Measurements from ENCODE around the gene PSEN1.

PSEN1 gene

GRCh38 chr14:73105727-73106126, 30.6 kb upstream of the PSEN1 start:
- no peak overlapping the region for H3K4me3 ChIP-seq (ENCODE audit: low read depth, low read length)
- DNase-seq (ENCODE audit: low read depth) = no peak
- no peak for TF ChIP-seq CTCF (IDR thresholded peaks at IDR 0.05; ENCODE audit: insufficient read depth, low read depth, low read length, missing control alignments)

GRCh38 chr14:73116079-73116665, 20.1 kb upstream of the PSEN1 start:
- no peak for DNase-seq (ENCODE audit: low read depth)
- no peak for TF ChIP-seq CTCF (IDR thresholded peaks at IDR 0.05; ENCODE audit: insufficient read depth, low read depth, low read length, missing control alignments)
- H3K4me3 ChIP-seq (ENCODE audit: low read depth, low read length) = no peak overlapping the region

- no peak for TF ChIP-seq CTCF (IDR thresholded peaks at IDR 0.05; ENCODE audit: insufficient read depth, low read depth, low read length, missing control alignments)
- DNase-seq (ENCODE audit: low read depth) = no peak
- no peak overlapping the region for H3K4me3 ChIP-seq (ENCODE audit: low read depth, low read length)
Observed at GRCh38 chr14:73124180-73124894, 12.0 kb upstream of the PSEN1 start.

- no peak for DNase-seq (ENCODE audit: low read depth)
- no peak for TF ChIP-seq CTCF (IDR thresholded peaks at IDR 0.05; ENCODE audit: insufficient read depth, low read depth, low read length, missing control alignments)
- H3K4me3 ChIP-seq (ENCODE audit: low read depth, low read length) = no peak overlapping the region
Observed at GRCh38 chr14:73125169-73125588, 11.1 kb upstream of the PSEN1 start.

- no peak overlapping the region for H3K4me3 ChIP-seq (ENCODE audit: low read depth, low read length)
- DNase-seq (ENCODE audit: low read depth) = no peak
- TF ChIP-seq CTCF (IDR thresholded peaks at IDR 0.05; ENCODE audit: insufficient read depth, low read depth, low read length, missing control alignments) = no peak
Observed at GRCh38 chr14:73125746-73126145, 10.6 kb upstream of the PSEN1 start.

- TF ChIP-seq CTCF (IDR thresholded peaks at IDR 0.05; ENCODE audit: insufficient read depth, low read depth, low read length, missing control alignments) = no peak
- no peak overlapping the region for H3K4me3 ChIP-seq (ENCODE audit: low read depth, low read length)
- DNase-seq (ENCODE audit: low read depth) = no peak
Observed at GRCh38 chr14:73133795-73134194, 2.5 kb upstream of the PSEN1 start.

- TF ChIP-seq CTCF (IDR thresholded peaks at IDR 0.05; ENCODE audit: insufficient read depth, low read depth, low read length, missing control alignments) = no peak
Observed at GRCh38 chr14:73136085-73136386, 271 bp upstream of the PSEN1 start.

More at GRCh38 chr14:73136085-73136386, 271 bp upstream of the PSEN1 start:
- H3K4me3 ChIP-seq (ENCODE audit: low read depth, low read length) = peak overlapping the region; percentile 88
- DNase-seq (ENCODE audit: low read depth) = no peak

All from GM12865 (cell line).